Body of pancreas (tissue), 4 donors: ENCODE measurements around the gene DAB1. TPM values are rescaled to one million over a fixed set of nuclear protein-coding genes. Genes with fewer than 3 reads are reported as not detected.
"Not testable (repeated sequence)": the region's sequence is repeated elsewhere in the genome, so short reads cannot be mapped to it uniquely, and the experiment has no call there.

ENCODE experiments used
- ATAC-seq: fragments of 150-250 bp; one replicate; pipeline ENCODE4 v1.9.1; 2016
- DNase-seq, 4 donors: peaks; one replicate each; pipeline ENCODE4 v3.0.0-alpha.2; 2019
- H3K27ac ChIP-seq, 4 donors: fragments of 200-600 bp; sonication (generic); 1 replicate in 3 of 4; 2 replicates in 1 of 4; pipeline versions ENCODE4 v1.5.1 to v1.6.1; 2016 to 2019; ENCODE audit warnings: mild to moderate bottlenecking in 1 of 4, mixed read lengths in 1 of 4, moderate library complexity in 1 of 4
- H3K27me3 ChIP-seq, 2 donors: fragments of 200-600 bp; sonication (generic); one replicate each; pipeline ENCODE4 v1.6.0; 2016; ENCODE audit warnings: mild to moderate bottlenecking in 1 of 2
- H3K36me3 ChIP-seq, 2 donors: fragments of 200-600 bp; sonication (generic); replicated peaks in 1 of 2; 2 replicates each; pipeline ENCODE4 v1.5.1; 2016; ENCODE audit warnings: low read depth in 2 of 2; ENCODE audit not compliant: insufficient read depth in 1 of 2
- H3K4me1 ChIP-seq: fragments of 200-600 bp; sonication (generic); one replicate; pipeline ENCODE4 v1.6.0; 2016
- H3K4me3 ChIP-seq, 2 donors: fragments of 200-600 bp; sonication (generic); 1 replicate in 1 of 2; 2 replicates in 1 of 2; pipeline ENCODE4 v1.5.1; 2016 to 2019
- H3K9me3 ChIP-seq, 3 donors: fragments of 200-600 bp; sonication (generic); 1 replicate in 2 of 3; 2 replicates in 1 of 3; pipeline ENCODE4 v1.5.1; 2016
- CTCF ChIP-seq, 7 experiments: fragments of 450-650 bp in 4 of 7; fragments of 200-600 bp in 3 of 7; sonication (generic) in 3 of 7; IDR thresholded peaks; one replicate each; pipeline ENCODE4 v1.5.1; 2016 to 2019; ENCODE audit warnings: antibody characterized with exemption in 7 of 7
- POLR2A ChIP-seq, 3 donors: fragments of 450-650 bp; IDR thresholded peaks; one replicate each; pipeline ENCODE4 v1.6.1; 2016; ENCODE audit warnings: antibody characterized with exemption in 3 of 3, mild to moderate bottlenecking in 2 of 3
- WGBS, 2 donors: methylation state at CpG; one replicate each; pipeline ENCODE4 v1.1.5; 2017; 5-methylcytosine and 5-hydroxymethylcytosine counted together
- intact Hi-C: fragments of 100-400 bp; cut with DNase I; formaldehyde crosslinking; loops from one replicate; pipeline ENCODE4 v1.15.1; 2023
- total RNA-seq, 2 donors: library from RNA; depleted of rRNA; stranded (reverse); fragments of >200 nt; gene quantifications; one replicate each; pipeline ENCODE4 v1.1.0, GENCODE V29; 2016

DAB1 gene
- total RNA-seq, 2 donors from 2014 or later = under 0.01 TPM; not detected in 1

GRCh38 chr1:57348921-57349320, 74.9 kb downstream of the DAB1 start:
- ATAC-seq = no peak
- H3K36me3 ChIP-seq = no peaks in the 10 kb centered on the region
- no peak for DNase-seq
- intact Hi-C loops = no loop called here
- no peaks in the 10 kb centered on the region for H3K4me1 ChIP-seq
- H3K27me3 ChIP-seq = no peaks in the 10 kb centered on the region
- TF ChIP-seq POLR2A (IDR thresholded peaks at IDR 0.05) = no peak
- no peak for TF ChIP-seq CTCF (IDR thresholded peaks at IDR 0.05)
- 36 to 56% methylated on average over 1 of the region's 1 CpG for WGBS, 2 donors
- H3K9me3 ChIP-seq = no peaks in the 10 kb centered on the region
- H3K27ac ChIP-seq = no peak overlapping the region
- H3K4me3 ChIP-seq = no peak overlapping the region

GRCh38 chr1:57345916-57346315, 77.9 kb downstream of the DAB1 start:
- H3K27me3 ChIP-seq = no peaks in the 10 kb centered on the region
- no peak overlapping the region for H3K27ac ChIP-seq
- TF ChIP-seq CTCF (IDR thresholded peaks at IDR 0.05) (no peak), POLR2A (IDR thresholded peaks at IDR 0.05) (no peak)
- intact Hi-C loops = no loop called here
- H3K4me1 ChIP-seq = no peaks in the 10 kb centered on the region
- no peaks in the 10 kb centered on the region for H3K9me3 ChIP-seq
- no peaks in the 10 kb centered on the region for H3K36me3 ChIP-seq
- no peak for ATAC-seq
- DNase-seq = no peak
- 68 to 79% methylated on average over 8 of the region's 8 CpGs for WGBS, 2 donors
- no peak overlapping the region for H3K4me3 ChIP-seq

- Histone ChIP-seq H3K27ac (no peak overlapping the region), H3K4me3 (no peak overlapping the region), H3K36me3 (no peaks in the 10 kb centered on the region), H3K27me3 (no peaks in the 10 kb centered on the region), H3K4me1 (no peaks in the 10 kb centered on the region), H3K9me3 (no peaks in the 10 kb centered on the region)
- TF ChIP-seq POLR2A (IDR thresholded peaks at IDR 0.05) = no peak
- no peak for TF ChIP-seq CTCF (IDR thresholded peaks at IDR 0.05)
- no peak for ATAC-seq
- DNase-seq = no peak
- WGBS, 2 donors = 72 to 76% methylated on average over 7 of the region's 7 CpGs
- intact Hi-C loops = no loop called here
Observed at GRCh38 chr1:57344265-57344664, 79.6 kb downstream of the DAB1 start.

GRCh38 chr1:57343298-57343915, 80.5 kb downstream of the DAB1 start:
- intact Hi-C loops, H3K27me3 ChIP-seq, DNase-seq, H3K9me3 ChIP-seq, H3K4me1 ChIP-seq, H3K36me3 ChIP-seq, H3K27ac ChIP-seq, H3K4me3 ChIP-seq, ATAC-seq: not testable (repeated sequence)
- 80 to 89% methylated on average over 13 to 27 of the region's 34 CpGs for WGBS, 2 donors

- no peak for ATAC-seq
- TF ChIP-seq CTCF (IDR thresholded peaks at IDR 0.05) (no peak), POLR2A (IDR thresholded peaks at IDR 0.05) (no peak)
- WGBS, 2 donors = 64 to 70% methylated on average over 3 of the region's 3 CpGs
- Histone ChIP-seq H3K4me1 (no peaks in the 10 kb centered on the region), H3K4me3 (no peak overlapping the region), H3K27me3 (no peaks in the 10 kb centered on the region), H3K27ac (no peak overlapping the region), H3K9me3 (no peaks in the 10 kb centered on the region), H3K36me3 (no peaks in the 10 kb centered on the region)
- intact Hi-C loops = no loop called here
- DNase-seq = no peak
Observed at GRCh38 chr1:57341721-57342120, 82.1 kb downstream of the DAB1 start.
